Measurements from ENCODE around the gene TRIO.

The TRIO gene

DNA sequence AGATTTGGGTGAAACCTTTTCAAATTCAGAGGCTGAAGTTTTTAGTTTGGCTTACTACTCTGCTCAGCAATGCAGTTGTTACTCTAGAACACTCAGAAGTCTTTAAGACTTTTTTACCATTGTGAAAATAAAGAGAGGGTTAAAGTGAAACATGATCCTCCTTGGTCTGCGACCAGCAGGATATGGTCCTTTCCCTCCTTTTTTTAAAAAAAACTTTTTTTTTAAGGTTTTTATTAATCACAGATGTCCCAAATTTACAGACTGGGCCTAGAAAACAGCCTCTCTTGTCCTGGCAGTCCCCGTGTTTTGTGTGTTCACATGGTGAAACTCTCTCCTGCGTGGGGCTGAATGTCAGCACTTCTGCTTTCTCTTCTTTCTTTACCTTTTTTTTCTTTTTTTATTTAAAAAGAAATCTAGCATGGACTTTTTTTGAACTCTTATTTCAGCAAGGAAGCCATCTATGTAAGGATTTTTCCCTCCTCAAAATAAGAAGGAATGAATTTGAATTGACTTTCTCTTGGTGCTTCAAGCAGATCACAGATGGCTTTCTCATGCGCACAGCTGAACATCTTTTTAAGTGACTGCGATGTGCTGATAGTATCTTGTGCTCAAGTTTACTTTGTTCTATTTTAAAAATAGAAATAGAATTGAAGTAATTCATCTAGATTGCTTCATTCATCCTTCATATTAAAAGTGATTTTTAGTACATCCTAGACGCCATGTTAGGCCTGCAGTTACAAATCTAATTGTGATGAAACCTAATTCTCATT, 309.7 kb downstream of the TRIO start:
- TF ChIP-seq POLR2AphosphoS5 (IDR thresholded peaks at IDR 0.05; ENCODE audit: borderline replicate concordance, low read depth, low read length) = no peak
- H3K9ac ChIP-seq (ENCODE audit: insufficient read length) = peak overlapping the region; percentile 67
- H3K27ac ChIP-seq = peak overlapping the region; percentile 94
- peak overlapping the region; percentile 60 for H3K4me3 ChIP-seq
- no peak for DNase-seq (ENCODE audit: low read depth, low spot score)
- no peaks in the 10 kb centered on the region for H3K9me3 ChIP-seq (ENCODE audit: low read depth, low read length)
- H3K36me3 ChIP-seq (ENCODE audit: insufficient read depth, low read length) = peaks cover 9% of the 10 kb centered on the region; the same call in 1 of the 2 replicates

GRCh38 chr5:14453481-14453880, 310.3 kb downstream of the TRIO start:
- H3K36me3 ChIP-seq (ENCODE audit: insufficient read depth, low read length) = peaks cover 9% of the 10 kb centered on the region; the same call in 1 of the 2 replicates
- peak overlapping the region; percentile 67 for H3K9ac ChIP-seq (ENCODE audit: insufficient read length)
- H3K27ac ChIP-seq = peak overlapping the region; percentile 94; the same call in 1 of the 2 replicates
- H3K4me3 ChIP-seq = no peak overlapping the region; the same call in 1 of the 2 replicates
- no peaks in the 10 kb centered on the region for H3K9me3 ChIP-seq (ENCODE audit: low read depth, low read length)
- TF ChIP-seq EZH2 (IDR thresholded peaks at IDR 0.05) = no peak
- no peak for TF ChIP-seq FOXP2 (optimal IDR thresholded peaks at IDR 0.05; ENCODE audit: control extremely low read depth, extremely low read length, insufficient read depth)
- TF ChIP-seq POLR2AphosphoS5 (IDR thresholded peaks at IDR 0.05; ENCODE audit: borderline replicate concordance, low read depth, low read length) = no peak
- DNase-seq (ENCODE audit: low read depth, low spot score) = no peak

DNA sequence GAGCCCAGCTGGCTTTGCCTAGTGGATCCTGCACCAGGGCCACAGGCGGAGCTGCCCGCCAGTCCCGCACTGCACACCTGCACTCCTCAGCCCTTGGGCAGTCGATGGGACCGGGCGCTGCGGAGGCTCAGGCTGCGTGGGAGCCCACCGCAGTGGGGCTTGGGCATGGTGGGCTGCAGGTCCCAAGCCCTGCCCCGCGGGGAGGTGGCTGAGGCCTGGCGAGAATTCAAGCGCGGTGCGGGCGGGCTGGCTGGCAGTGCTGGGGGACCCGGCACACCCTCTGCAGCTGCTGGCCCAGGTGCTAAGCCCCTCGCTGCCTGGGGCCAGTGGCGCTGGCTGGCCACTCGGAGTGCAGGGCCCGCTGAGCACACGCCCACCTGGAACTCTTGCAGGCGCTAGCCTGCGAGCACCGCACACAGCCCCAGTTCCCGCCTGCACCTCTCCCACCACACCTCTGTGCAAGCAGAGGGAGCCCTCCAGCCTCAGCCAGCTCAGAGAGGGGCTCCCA, 312.7 kb downstream of the TRIO start:
- TF ChIP-seq EZH2 (IDR thresholded peaks at IDR 0.05) = no peak
- no peak for TF ChIP-seq FOXP2 (optimal IDR thresholded peaks at IDR 0.05; ENCODE audit: control extremely low read depth, extremely low read length, insufficient read depth)
- TF ChIP-seq POLR2AphosphoS5 (IDR thresholded peaks at IDR 0.05; ENCODE audit: borderline replicate concordance, low read depth, low read length) = no peak
- no peak for DNase-seq (ENCODE audit: low read depth, low spot score)
- Histone ChIP-seq H3K9ac (ENCODE audit: insufficient read length) (no peak overlapping the region), H3K27ac (no peak overlapping the region), H3K4me3 (no peak overlapping the region), H3K36me3 (ENCODE audit: insufficient read depth, low read length) (peaks cover 9% of the 10 kb centered on the region; the same call in 1 of the 2 replicates), H3K9me3 (ENCODE audit: low read depth, low read length) (no peaks in the 10 kb centered on the region)

- Histone ChIP-seq H3K9me3 (ENCODE audit: low read depth, low read length) (no peaks in the 10 kb centered on the region), H3K36me3 (ENCODE audit: insufficient read depth, low read length) (peaks cover 13% of the 10 kb centered on the region; the same call in 1 of the 2 replicates), H3K9ac (ENCODE audit: insufficient read length) (no peak overlapping the region)
Observed at GRCh38 chr5:14457476-14457875, 314.3 kb downstream of the TRIO start.

GRCh38 chr5:14458414-14458813, 315.3 kb downstream of the TRIO start:
- H3K9ac ChIP-seq (ENCODE audit: insufficient read length) = no peak overlapping the region
- TF ChIP-seq POLR2AphosphoS5 (IDR thresholded peaks at IDR 0.05; ENCODE audit: borderline replicate concordance, low read depth, low read length) (no peak), EZH2 (IDR thresholded peaks at IDR 0.05) (no peak), FOXP2 (optimal IDR thresholded peaks at IDR 0.05; ENCODE audit: control extremely low read depth, extremely low read length, insufficient read depth) (no peak)
- peaks cover 17% of the 10 kb centered on the region; the same call in 1 of the 2 replicates for H3K36me3 ChIP-seq (ENCODE audit: insufficient read depth, low read length)
- no peak overlapping the region for H3K4me3 ChIP-seq
- no peak for DNase-seq (ENCODE audit: low read depth, low spot score)
- H3K27ac ChIP-seq = no peak overlapping the region
- H3K9me3 ChIP-seq (ENCODE audit: low read depth, low read length) = no peaks in the 10 kb centered on the region

More at GRCh38 chr5:14457476-14457875, 314.3 kb downstream of the TRIO start:
- Histone ChIP-seq H3K4me3 (no peak overlapping the region), H3K27ac (no peak overlapping the region)
- TF ChIP-seq FOXP2 (optimal IDR thresholded peaks at IDR 0.05; ENCODE audit: control extremely low read depth, extremely low read length, insufficient read depth) (no peak), POLR2AphosphoS5 (IDR thresholded peaks at IDR 0.05; ENCODE audit: borderline replicate concordance, low read depth, low read length) (no peak)
- DNase-seq (ENCODE audit: low read depth, low spot score) = no peak

GRCh38 chr5:14460844-14461398, 317.8 kb downstream of the TRIO start:
- Histone ChIP-seq H3K9ac (ENCODE audit: insufficient read length) (no peak overlapping the region), H3K9me3 (ENCODE audit: low read depth, low read length) (no peaks in the 10 kb centered on the region), H3K36me3 (ENCODE audit: insufficient read depth, low read length) (peaks cover 12% of the 10 kb centered on the region; the same call in 1 of the 2 replicates), H3K4me3 (no peak overlapping the region), H3K27ac (no peak overlapping the region)
- no peak for TF ChIP-seq POLR2AphosphoS5 (IDR thresholded peaks at IDR 0.05; ENCODE audit: borderline replicate concordance, low read depth, low read length)
- no peak for TF ChIP-seq EZH2 (IDR thresholded peaks at IDR 0.05)
- DNase-seq (ENCODE audit: low read depth, low spot score) = no peak

DNA sequence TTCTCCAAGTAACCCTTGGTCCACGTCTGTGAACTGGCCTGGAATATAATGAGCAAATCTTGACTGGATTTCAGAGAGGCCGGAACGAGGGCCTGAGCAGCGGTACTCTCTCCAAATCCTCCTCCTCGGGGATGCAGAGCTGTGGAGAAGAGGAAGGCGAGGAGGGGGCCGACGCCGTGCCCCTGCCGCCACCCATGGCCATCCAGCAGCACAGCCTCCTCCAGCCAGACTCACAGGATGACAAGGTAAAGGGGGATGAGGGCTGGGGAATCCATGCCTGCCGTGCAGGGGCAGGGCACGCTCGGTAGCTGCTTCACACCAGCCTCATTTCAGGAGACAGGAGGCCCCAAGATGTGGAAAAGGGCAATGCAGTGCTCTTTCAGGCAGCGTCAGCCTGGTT, 319.5 kb downstream of the TRIO start:
- H3K36me3 ChIP-seq (ENCODE audit: insufficient read depth, low read length) = peaks cover 14% of the 10 kb centered on the region; the same call in 1 of the 2 replicates
- H3K9ac ChIP-seq (ENCODE audit: insufficient read length) = no peak overlapping the region
- TF ChIP-seq POLR2AphosphoS5 (IDR thresholded peaks at IDR 0.05; ENCODE audit: borderline replicate concordance, low read depth, low read length) = no peak
- TF ChIP-seq EZH2 (IDR thresholded peaks at IDR 0.05) = no peak
- no peak for TF ChIP-seq FOXP2 (optimal IDR thresholded peaks at IDR 0.05; ENCODE audit: control extremely low read depth, extremely low read length, insufficient read depth)
- no peak overlapping the region for H3K27ac ChIP-seq
- no peak for DNase-seq (ENCODE audit: low read depth, low spot score)
- no peaks in the 10 kb centered on the region for H3K9me3 ChIP-seq (ENCODE audit: low read depth, low read length)
- no peak overlapping the region for H3K4me3 ChIP-seq

DNA sequence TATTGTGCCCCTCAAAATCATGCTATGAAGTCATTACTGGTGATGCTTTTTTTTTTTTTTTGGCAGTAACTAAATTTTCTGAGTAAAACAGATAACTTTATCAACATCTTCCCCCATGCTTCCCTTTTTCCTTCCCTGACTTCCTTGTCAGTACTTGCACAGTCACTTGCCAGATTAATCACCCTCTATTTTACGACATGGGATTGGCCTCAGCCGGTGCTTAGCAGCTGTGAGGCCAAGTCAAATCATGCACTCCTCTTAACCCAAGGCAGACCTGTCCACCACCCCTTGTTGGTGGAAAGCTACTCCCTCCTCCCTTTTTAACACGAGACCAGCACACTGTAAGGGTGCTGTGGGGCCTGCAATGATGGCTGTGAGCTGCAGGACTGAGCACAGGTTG, 320.5 kb downstream of the TRIO start:
- Histone ChIP-seq H3K9ac (ENCODE audit: insufficient read length) (no peak overlapping the region), H3K27ac (no peak overlapping the region), H3K9me3 (ENCODE audit: low read depth, low read length) (no peaks in the 10 kb centered on the region), H3K4me3 (no peak overlapping the region), H3K36me3 (ENCODE audit: insufficient read depth, low read length) (peaks cover 14% of the 10 kb centered on the region; the same call in 1 of the 2 replicates)
- TF ChIP-seq FOXP2 (optimal IDR thresholded peaks at IDR 0.05; ENCODE audit: control extremely low read depth, extremely low read length, insufficient read depth) = no peak
- no peak for TF ChIP-seq POLR2AphosphoS5 (IDR thresholded peaks at IDR 0.05; ENCODE audit: borderline replicate concordance, low read depth, low read length)
- no peak for TF ChIP-seq EZH2 (IDR thresholded peaks at IDR 0.05)
- no peak for DNase-seq (ENCODE audit: low read depth, low spot score)
